Fibroblast of upper back skin (primary cell): Measurements from ENCODE around the gene CMPK2.

Source experiments
- DNase-seq: peaks from one replicate; pipeline ENCODE4 v3.0.0-alpha.2; 2013

Gene CMPK2

DNA sequence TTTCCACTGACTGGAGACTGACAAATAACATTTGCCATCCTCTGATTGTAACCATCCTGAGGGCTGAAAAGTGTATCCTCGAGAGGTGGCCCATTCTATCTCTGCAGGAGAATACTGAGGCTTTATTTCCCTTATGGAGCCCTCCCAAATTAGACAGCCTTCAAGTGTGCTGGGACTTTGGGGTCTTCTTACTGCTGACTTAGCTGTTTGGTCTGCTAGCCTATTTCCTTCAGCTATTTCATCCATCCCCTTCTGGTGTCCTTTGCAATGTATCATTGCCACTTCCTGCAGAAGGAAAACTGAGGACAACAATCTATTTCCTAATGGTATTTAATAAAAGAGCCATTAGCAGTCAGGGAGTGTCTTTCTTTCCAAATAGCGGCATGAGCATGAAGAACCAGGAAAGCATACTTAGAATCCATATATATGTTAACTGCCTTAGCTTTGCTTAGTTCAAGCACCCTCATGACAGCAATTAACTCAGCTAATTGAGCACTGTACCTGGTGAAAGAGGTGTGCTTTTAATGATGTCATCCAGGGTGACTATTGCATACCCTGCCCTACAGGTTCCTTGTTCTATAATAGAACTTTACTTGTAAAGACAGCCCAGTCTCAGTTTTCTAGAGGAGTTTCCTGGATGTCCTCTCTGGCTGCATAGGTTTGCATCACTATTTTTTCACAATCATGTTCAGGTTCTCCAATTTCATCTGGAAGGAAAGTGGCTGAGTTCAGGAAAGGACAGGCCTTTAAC is 24.0 kb downstream of the CMPK2 start:
- DNase-seq, result no peak

DNA sequence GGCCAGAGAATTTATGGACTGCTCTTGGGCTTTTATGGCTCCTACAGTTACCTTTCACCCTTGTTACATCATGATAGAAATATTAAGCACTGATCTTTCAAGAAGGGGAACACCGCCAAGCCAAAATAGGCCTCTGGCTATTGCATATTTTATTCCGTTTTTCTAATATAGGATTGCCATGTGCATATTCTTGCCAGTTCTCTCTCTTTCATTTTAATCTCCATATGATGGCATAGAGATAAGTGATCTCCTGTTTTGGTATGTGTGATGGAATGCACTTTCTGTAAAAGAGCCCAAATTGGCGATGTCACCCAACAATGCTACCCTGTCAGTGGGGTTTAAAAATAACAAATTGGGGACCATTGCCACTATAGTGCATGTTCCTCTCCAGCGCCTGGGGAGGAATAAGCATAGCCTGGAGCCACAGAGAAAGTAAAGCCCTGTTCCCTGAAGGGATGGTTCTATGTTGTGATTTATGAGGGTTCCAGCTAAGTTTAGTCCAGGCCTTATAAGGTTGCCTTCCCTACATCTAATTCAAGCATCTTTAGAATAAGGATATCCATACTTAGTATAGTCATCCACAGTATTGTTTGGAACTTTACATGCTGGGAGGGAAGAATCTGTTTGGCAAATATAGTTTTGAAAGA is 26.9 kb downstream of the CMPK2 start:
- DNase-seq, result no peak

DNA sequence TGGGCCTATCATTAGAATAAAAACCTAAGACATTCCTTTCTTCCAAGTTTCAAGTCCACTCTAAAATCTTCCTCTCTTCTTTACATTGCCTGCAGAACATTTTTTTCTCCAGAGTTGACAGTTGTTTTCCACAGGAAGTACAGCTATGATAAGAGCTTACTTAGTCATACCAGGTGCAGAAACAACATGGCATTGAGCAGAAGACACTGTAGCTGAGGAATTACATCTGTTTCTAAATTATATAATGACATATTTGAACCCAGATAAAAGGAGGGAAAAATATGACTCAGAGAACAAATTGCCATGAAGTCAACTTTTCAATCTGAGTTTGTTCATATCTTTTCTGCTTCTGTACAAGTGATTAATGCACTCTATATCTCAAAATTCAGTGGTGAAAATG is 30.2 kb downstream of the CMPK2 start:
- peak; percentile 14 for DNase-seq

DNA sequence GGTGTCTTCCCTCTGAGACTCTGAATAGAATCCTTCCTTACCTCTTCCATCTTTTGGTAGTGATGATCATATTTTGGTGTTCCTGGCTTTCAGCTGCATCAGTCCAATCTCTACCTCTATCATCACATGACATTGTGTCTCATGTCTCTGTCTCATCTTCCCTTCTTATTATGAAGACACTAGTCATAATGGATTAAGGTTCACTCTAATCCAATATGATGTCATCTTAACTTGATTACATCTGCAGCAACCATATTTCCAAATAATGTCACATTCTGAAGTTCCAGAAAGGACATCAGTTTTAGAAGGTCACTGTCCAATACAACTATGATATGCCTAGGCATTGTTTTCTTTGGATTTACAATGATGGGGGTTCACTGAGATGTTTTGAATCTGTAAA is 31.5 kb downstream of the CMPK2 start:
- no peak for DNase-seq

DNA sequence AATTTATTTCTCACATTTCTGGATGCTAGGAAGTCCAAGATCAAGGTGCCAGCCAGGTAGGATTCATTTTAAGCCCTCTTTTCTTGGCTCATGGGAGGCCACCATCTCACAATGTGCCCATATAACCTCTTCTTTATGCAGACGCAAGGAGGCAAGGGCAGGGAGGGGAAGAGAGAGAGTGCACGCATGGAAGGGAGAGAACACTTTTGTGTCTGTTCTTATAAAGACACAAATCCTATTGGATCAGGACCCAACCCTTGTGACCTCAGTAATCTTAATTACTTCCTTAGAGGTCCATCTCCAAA is 32.5 kb downstream of the CMPK2 start:
- DNase-seq, result no peak

DNA sequence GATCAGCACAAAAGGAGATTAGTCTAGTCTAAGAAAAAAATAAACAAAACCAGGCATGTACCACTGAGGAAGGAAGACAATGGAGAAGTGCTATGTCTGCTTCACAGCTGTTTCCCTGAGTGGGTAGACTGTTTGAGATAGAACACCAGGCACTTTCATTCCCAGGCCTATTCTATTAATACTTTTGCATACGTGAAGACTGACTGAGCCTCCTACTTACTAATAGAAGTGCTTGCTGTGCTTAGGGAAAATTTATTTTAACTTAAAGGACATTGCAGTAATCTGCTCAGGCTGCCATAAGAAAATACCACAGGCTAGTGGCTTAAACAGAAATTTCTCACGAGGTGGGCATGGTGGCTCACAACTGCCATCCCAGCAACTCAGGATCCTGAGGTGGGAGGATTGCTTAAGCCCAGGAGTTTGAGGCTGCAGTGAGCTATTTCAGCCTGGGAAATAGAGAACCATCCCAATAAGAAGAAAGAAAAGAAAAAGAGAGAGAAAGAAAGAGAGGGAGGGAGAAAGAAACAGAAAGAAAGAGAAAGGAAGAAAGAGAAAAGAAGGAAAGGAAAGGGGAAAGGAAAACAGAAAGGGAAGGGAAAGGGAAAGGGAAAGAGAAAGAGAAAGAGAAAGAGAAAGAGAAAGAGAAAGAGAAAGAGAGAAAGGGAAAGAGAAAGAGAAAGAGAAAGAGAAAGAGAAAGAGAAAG is 33.0 kb downstream of the CMPK2 start:
- no peak for DNase-seq

DNA sequence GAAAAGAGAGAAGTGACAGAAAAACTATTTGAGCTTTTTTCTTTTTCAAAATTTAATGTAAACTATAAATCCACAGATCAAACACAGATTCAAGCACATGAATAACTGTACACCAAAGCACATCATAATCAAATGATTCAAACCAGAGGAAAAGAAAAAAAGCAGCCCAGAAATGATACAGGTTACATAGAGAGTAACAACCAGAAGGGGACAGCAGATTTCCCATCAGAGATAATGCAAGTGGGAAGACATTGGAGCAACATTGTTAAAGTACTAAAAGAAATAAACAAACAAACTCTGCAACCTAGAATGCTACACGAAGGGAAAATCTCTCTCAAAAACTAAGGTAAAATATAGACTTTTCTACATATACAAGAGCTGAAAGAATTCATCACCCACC is 34.5 kb downstream of the CMPK2 start:
- DNase-seq, result no peak

DNA sequence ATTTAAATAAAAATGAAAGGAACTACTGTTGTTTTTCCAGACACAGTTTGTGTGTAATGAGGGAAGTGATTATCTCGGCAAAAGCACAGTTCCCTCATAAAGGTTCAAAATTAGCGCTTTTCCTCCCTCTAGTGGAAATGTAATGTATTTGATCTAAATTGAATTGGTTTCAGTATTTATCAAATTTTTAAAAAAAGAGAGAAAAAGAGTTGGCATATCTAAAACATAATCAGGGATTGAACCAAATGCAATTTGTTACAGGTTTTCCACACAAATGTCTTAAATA is 37.5 kb downstream of the CMPK2 start:
- peak; percentile 61 for DNase-seq

DNA sequence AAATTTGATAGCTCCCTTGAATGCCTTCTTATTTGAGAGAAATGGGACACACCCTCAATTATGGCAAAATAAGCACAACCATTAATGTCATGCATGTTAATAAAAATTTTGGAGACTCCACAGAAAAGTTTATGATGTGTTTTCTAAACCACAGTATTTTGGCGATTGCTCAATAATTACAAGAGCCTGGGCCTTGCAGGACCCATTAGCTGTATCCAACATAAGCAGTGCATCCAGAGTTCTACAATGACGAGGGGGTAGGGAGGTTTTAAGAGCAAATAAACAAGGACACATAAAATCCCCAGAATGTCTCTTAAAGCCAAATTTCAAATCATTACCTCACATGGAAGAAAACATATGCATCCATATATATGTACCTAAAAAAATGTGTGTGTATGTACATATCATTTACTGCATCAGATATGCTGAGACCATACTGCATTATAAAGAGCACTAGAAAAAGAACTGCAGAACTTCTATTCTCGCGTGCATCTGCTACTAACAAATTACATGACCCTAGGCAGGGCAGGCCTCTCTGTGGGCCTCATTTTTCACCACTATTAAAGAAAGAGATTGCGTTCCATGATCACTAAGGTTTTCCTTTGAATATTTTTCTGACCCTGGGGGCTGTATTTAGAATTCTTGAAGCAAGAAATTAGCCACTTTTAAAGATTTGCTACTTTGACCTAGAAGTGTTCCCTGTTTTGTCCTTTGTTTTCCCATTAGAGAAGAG is 38.0 kb downstream of the CMPK2 start:
- DNase-seq, result peak; percentile 40

DNA sequence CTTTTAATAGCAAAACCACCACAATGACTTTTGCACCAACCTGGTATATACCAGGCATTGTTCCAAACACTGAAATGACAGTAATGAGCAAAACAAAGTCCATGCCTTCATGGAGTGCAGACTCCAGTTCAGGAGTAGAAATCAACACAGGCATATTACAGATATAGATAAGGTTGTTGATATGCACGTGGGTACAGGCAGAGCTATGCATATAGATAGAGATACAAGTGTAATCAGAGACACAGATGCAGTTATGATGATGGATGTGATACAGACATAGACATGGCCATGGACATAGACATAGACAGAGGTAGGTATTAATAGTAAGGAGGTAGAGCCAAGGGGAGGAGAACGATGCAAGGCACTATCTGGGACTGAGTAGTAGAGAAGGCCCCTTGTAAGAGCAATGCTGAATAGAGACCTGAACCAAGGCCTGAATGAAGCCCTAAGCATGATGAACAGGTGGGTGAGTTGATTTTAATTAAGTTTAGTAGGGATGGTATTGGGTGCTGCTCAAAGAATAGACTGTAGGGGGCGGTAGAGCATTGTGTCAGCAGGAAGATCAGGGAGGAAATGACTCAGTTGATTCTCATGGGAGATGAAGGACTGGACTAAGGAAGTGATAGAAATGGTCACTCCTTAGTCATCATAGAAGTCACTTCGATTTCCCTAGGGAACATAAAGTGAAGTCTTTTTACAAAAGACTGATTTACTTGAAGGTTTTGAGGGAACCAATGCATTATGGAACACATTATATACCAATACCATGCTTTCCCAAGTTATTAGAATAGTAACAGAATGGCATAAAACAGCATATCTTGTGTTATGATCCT is 39.4 kb downstream of the CMPK2 start:
- DNase-seq, result peak; percentile 59

DNA sequence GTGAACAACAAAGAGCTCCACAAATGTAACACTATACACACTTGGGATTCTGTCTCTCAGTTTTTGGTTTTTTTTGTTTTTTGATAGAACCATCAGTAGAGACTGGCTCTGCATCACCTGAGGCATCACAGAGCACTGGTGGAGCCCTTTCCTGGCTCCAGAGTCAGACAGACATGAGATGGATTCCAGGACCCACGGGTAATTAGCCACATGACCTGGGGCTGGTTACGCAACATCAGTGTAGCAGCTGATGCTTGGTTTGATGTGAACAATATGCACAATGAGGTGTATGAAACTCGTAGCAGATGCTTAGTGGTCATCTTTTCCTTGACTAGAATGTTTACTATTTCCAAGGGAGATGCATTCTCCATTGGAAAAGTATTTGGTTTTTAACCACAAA is 40.7 kb downstream of the CMPK2 start:
- DNase-seq, result peak; percentile 89

DNA sequence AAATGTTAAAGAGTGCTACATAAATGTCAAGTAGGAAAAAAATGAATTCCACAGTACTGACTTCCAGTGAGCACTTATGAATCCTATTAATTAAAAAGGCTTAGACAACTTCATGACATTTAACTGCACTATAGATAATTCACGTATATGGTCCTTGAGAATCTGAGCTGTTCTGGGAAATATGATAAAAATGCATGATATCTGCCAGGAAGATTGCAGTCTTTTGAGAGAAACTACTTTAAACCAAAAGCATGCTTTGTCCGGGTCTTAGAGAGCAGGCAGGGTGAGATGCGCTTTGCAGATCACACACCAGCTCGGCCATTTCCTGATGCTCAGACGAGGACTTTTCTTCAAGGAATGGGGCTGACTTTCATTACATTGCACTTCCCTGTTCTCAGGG is 42.6 kb downstream of the CMPK2 start:
- DNase-seq, result peak; percentile 90

DNA sequence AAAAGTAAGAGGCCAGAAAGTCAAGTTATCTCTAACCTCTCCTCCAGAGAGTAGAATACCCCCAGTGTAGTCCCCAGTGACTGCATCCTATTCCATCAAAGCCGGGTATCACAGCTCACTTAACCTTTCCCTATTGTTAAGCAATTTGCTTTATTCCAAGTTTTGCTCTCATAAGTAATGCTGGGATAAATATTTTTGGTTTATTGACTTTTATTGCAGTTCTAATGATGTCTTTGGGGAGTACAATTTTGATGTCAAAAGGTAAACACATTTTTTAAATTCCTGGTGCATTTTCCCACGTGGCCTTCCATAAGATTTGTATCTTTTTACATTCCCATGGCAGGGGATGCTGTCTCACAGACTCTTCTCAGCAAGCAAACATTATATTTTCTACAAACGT is 43.3 kb downstream of the CMPK2 start:
- DNase-seq, result peak; percentile 63

DNA sequence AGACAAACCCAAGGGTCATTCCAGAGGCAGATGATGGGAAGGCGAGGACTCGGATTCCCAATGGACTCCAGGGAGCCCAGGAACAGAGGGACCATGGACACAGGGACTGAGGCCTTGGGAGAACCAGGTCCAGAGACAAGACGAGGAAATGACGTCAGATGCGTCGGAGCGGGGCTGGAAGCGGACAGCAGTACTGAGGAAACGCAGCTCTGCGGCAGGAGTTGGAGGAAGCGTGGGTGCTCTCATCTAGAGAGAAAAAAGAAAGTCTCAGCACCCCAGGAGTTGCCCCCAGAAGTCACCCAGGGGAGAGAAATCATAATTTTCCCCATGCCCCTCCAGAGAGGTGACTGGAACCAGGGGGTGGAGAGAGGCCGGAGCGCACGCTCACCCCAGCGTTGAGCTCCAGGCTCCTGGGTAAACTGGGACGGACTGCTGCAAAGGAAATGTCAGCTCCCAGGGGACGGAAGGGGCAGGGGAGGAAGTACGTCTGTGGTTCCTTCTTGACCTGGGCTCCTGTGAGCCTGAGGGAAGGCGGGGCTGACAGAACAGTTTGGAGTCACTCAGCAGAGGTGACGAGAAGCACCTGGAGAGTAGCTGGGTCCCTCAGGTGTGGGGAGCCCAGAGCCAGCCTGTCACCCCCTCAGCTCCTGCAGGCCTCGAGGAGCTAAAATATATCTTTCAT is 44.7 kb downstream of the CMPK2 start:
- no peak for DNase-seq

DNA sequence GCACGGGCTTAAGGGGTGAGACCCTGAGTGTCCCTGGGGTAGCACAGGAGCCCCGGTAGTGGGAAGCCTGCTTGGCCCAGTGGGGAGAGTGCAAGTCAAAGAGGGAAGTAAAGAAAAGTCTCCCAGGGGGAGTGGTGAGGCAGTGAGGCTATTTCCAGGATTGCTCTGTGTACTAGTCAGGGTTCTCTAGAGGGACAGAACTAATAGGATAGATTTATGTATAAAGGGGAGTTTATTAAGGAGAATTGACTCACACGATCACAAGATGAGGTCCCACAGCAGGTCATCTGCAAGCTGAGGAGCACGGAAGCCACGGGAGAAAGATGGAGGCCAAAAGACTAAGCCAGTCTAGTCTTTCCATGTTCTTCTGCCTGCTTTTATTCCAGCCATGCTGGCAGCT is 45.5 kb downstream of the CMPK2 start:
- no peak for DNase-seq

DNA sequence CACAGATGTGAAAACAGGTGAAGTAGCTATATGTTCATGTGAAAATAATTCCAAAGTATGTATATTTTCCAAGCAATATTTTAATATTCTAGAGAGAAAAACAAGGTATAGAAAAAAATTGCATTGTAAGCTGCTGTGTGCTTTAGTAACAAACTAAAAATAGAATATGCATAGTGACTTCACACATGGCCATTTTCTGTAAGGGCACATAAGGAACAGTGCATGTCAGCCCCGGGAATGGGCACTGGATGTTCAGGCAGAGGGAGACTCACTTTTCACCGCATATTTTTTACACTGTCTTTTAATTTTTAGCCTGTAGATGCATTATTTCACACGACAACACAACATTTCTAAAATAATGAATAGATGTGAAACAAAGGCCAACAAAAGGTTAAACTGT is 46.0 kb downstream of the CMPK2 start:
- DNase-seq, result no peak

DNA sequence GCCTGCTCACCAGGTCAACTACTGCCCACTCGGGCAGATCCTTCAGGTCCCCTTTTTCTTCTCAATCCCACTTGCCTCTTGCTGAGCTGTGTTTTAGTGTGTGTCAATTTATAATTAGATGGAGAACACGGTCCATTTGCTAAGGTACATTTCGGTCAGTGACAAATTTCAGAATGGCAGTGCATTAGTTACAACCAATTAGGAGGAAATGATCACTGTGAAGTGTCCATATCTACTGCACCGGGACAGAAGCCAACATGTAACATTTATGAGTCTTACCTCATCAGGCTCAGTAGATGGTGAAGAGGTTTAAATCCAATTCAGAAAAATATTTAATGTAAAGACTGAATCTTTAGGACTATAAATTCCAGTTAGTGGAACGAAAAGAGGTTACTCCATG is 47.7 kb downstream of the CMPK2 start:
- no peak for DNase-seq

DNA sequence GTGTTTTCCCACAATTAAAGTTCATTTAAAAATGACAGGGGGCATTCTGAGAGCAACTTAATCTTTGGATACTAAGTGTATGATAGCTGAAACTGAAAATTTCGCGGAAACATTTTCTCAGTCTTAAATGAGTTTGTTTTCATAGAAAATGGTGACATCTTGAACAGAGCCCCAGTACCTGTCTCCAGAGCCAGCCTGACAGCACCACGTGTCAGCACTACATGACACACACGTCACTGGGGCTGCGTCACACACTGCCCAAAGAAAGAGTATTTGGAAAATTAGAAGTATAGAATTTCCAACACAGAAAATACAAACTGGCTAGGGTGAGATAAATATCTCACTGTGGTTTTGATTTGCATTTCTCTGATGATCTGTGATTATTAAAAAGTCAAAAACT is 50.8 kb downstream of the CMPK2 start:
- DNase-seq, result no peak

DNA sequence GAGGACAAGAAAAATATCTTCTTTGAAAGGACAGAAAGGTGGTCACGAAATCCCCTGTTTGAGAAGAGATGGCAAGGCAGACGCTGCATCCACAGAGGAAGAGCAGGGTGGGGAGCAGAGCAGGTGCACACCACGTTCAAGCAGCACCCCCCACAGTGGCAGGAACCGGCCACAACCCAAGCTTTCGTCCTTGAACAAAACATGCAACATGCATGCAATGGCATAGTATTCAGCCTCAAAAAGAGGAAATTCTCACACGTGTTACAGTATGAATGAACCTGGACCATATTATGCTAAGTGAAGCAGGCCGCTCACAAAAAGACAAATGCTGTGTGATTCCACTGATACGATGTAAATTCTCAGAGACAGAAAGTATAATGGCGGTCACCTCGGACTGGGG is 51.4 kb downstream of the CMPK2 start:
- no peak for DNase-seq

DNA sequence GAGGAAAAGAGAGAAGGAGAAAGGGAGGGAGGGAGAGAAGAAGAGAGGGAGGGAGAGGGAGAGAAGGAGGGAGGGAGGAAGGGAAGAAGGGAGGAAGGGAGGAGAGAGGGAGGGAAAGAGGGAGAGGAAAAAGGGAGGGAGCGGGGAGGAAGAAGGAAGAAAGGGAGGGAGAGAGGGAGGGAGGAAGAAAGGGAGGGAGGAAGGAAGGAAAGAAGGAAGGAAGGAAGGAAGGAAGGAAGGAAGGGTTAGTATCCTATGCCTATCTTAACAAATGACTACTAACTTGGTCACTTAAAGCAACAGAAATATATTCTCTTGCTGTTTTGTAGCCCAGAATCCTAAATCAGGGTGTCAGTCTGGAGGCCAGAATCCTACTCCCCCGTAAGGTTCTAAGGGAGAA is 52.1 kb downstream of the CMPK2 start:
- DNase-seq, result no peak

DNA sequence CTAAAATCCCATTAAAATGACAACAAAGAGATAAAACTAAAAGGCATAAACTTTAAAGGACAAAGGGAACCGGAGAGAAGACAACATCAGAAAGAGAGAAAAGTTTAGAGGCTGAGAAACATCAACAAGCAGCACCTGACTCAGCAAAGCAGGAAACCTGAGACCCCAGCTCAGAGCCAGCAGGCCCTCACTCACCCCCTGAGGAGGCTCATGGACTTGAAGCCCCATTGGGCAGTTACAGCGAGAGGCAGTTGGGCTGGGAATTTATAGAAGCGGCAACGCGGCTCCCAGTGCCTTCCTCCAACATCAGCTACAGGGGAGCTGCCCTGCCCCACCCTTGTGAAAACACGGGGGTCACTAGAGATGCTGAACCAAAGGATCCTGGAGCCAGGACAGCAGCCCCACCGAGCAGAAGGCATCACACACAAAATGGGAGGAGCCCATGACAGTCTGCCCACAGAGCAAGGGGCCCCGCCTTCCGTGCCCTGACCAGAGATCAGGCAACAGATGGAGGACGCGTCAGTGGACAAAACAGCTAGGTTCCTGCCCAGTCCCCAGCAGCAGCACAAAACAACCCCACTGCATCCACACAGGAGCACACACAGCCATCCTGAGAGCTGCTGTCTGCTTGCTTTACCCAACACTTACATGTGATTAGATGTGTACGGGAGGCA is 52.7 kb downstream of the CMPK2 start:
- no peak for DNase-seq

DNA sequence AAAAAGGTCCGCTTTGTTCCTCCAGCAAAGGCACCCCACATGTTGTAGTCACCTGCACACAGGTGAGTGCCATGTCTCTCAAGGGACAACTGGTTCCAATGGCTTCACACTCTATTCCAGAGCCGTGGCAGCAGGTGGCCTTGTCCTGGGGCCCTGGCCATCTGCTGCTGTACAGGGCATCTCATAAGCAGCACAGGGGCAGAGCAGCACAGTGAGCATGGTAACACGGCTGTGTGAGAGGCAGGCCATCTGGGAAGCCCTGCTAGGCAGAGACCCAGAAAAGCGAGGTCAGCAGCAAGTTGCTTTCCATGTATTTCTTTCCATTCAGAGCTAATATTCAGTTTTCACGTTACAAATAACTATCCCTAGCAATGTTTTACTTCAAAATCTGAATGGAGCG is 54.7 kb downstream of the CMPK2 start:
- no peak for DNase-seq
